ENCODE data around the gene SLC34A1.
"Not testable (repeated sequence)": the region's sequence is repeated elsewhere in the genome, so short reads cannot be mapped to it uniquely, and the experiment has no call there.

DNA sequence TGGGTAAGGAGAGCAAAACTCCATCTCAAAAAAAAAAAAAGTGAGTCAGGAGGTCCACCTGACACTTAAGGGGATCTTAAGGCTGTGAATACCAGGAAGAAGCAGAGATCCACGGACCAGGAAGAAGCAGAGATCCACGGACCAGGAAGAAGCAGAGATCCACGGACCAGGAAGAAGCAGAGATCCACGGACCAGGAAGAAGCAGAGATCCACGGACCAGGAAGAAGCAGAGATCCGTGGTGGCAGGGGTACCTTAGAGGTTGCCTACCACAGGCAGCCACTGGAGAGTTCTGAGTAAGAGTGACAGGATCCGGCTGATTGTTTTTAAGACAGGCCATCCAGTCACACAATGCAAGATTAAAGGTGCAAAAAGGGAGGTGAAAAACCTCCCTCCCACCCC is 36.2 kb downstream of the SLC34A1 start:
- not testable (repeated sequence) for TF ChIP-seq CTCF (IDR thresholded peaks at IDR 0.05; ENCODE audit: borderline replicate concordance, extremely low read depth, low read length, poor library complexity, severe bottlenecking); EZH2 (IDR thresholded peaks at IDR 0.05; ENCODE audit: borderline replicate concordance, low read depth, low read length, severe bottlenecking)

All from DND-41 (cell line).